K562 (cell line): ENCODE data around the gene SPRING1. TPM values are rescaled to one million over a fixed set of nuclear protein-coding genes. Genes with fewer than 3 reads are reported as not detected.

Experiments used
- FOXJ2 ChIP-seq: fragments of 200-800 bp; sonication (Bioruptor generic); IDR thresholded peaks from 2 replicates; pipeline ENCODE4 v1.6.1; 2016; ENCODE audit warnings: missing genetic modification characterization, missing compliant biosample characterization
- HIVEP1 ChIP-seq: fragments of 250-450 bp; sonication (Bioruptor Pico); IDR thresholded peaks from 2 replicates; pipeline ENCODE4 v1.4.0; 2020; ENCODE audit warnings: mild to moderate bottlenecking
- HMGN3 ChIP-seq: IDR thresholded peaks from 2 replicates; pipeline ENCODE4 v1.6.1; 2011; ENCODE audit warnings: borderline replicate concordance, low read depth, mild to moderate bottlenecking, mixed read lengths, low read length; ENCODE audit not compliant: insufficient read length; ENCODE audit errors: extremely low read depth
- NBN ChIP-seq: fragments of 450-650 bp; IDR thresholded peaks from 2 replicates; pipeline ENCODE4 v1.6.1; 2016; ENCODE audit warnings: low read depth, mild to moderate bottlenecking
- PCBP1 ChIP-seq: fragments of 200-400 bp; formaldehyde crosslinking; IDR thresholded peaks from 2 replicates; pipeline ENCODE4 v1.6.1; 2018; ENCODE audit warnings: mild to moderate bottlenecking, low read depth, low read length; ENCODE audit not compliant: poor library complexity, severe bottlenecking
- POLR2H ChIP-seq: IDR thresholded peaks from 2 replicates; pipeline ENCODE4 v1.6.1; 2016; ENCODE audit warnings: missing genetic modification characterization, low read depth, mild to moderate bottlenecking, control low read depth, missing compliant biosample characterization, moderate library complexity
- RBBP5 ChIP-seq: fragments of 200-600 bp; sonication (generic); IDR thresholded peaks from 2 replicates; pipeline ENCODE4 v1.6.1; 2012; ENCODE audit warnings: borderline replicate concordance, mild to moderate bottlenecking, low read length, control low read depth, inconsistent platforms; ENCODE audit not compliant: insufficient read depth, poor library complexity, severe bottlenecking
- SMC3 ChIP-seq: conservative IDR thresholded peaks from 2 replicates; pipeline ENCODE4 v1.6.1; 2011; ENCODE audit warnings: low read depth, low read length, improper control_type of control experiment; ENCODE audit not compliant: insufficient read depth
- SREBF2 ChIP-seq: sonication (generic); formaldehyde crosslinking; IDR thresholded peaks from 2 replicates; pipeline ENCODE4 v1.4.0; 2020; ENCODE audit warnings: mild to moderate bottlenecking, missing genetic modification reagents
- TAF15 ChIP-seq: fragments of 200-400 bp; formaldehyde crosslinking; IDR thresholded peaks from 2 replicates; pipeline ENCODE4 v1.6.1; 2017; ENCODE audit warnings: mild to moderate bottlenecking, low read depth, low read length, moderate library complexity
- TARDBP ChIP-seq: fragments of 450-650 bp; IDR thresholded peaks from 2 replicates; pipeline ENCODE4 v1.6.1; 2016
- YBX1 ChIP-seq: fragments of 450-650 bp; IDR thresholded peaks from 2 replicates; pipeline ENCODE4 v1.7.1; 2016; ENCODE audit warnings: mild to moderate bottlenecking
- ZBTB1 ChIP-seq: sonication (generic); formaldehyde crosslinking; IDR thresholded peaks from 2 replicates; pipeline ENCODE4 v1.8.1; 2023; ENCODE audit warnings: missing genetic modification reagents, low read depth, mild to moderate bottlenecking, borderline replicate concordance
- ZNF583 ChIP-seq: fragments of 250-450 bp; sonication (Bioruptor Pico); IDR thresholded peaks from 2 replicates; pipeline ENCODE4 v1.4.0; 2020
- ZNF696 ChIP-seq: fragments of 250-450 bp; sonication (Bioruptor Pico); conservative IDR thresholded peaks from 2 replicates; pipeline ENCODE4 v1.4.0; 2020; ENCODE audit warnings: mild to moderate bottlenecking, moderate library complexity
- ZNF77 ChIP-seq: fragments of 250-450 bp; sonication (Bioruptor Pico); IDR thresholded peaks from 2 replicates; pipeline ENCODE4 v1.5.0; 2020
- polyA plus RNA-seq, 8 experiments: library from polyadenylated mRNA; depleted of rRNA in 4 of 8; stranded (reverse) in 5 of 8; unstranded in 3 of 8; fragments of >200 nt; fragmentation: Nextera tagmentation in 2 of 8; fragmentation: Illumina TruSeq in 1 of 8; extraction: Ambion mirVana in 2 of 8; extraction: Trizol in 1 of 8; gene quantifications; 2 replicates each; pipeline versions ENCODE4 v1.2.1 to v1.2.3, GENCODE V29; 2011 to 2014; ENCODE audit warnings: inconsistent platforms in 1 of 8, missing spikeins in 1 of 8
- total RNA-seq, 7 experiments: library from RNA; depleted of rRNA in 6 of 7; stranded (reverse); fragments of >200 nt in 6 of 7; fragmentation: Illumina TruSeq in 2 of 7; extraction: Trizol in 2 of 7; gene quantifications; 2 replicates each; pipeline versions ENCODE4 v1.2.1 to v1.2.3, GENCODE V29; 2011 to 2021; ENCODE audit warnings: low replicate concordance in 1 of 7
- TF ChIP-seq, protein P1 (sequence below), 2 experiments: IDR thresholded peaks in 1 of 2; conservative IDR thresholded peaks in 1 of 2; 2 replicates each; pipeline ENCODE4 v1.6.1; 2016; ENCODE audit warnings: low read depth in 2 of 2, mild to moderate bottlenecking in 1 of 2, missing compliant biosample characterization in 1 of 2, missing genetic modification characterization in 1 of 2, moderate library complexity in 1 of 2
- TF ChIP-seq, protein P2 (sequence below): fragments of 450-650 bp; conservative IDR thresholded peaks from 2 replicates; pipeline ENCODE4 v1.6.1; 2016; ENCODE audit warnings: missing genetic modification characterization, low read depth, mild to moderate bottlenecking, missing compliant biosample characterization, moderate library complexity
- TF ChIP-seq, protein P3 (sequence below), 2 experiments: fragments of 150-350 bp in 1 of 2; IDR thresholded peaks; 2 replicates each; pipeline ENCODE4 v1.6.1; 2012 to 2016; ENCODE audit warnings: low read depth in 2 of 2, low read length in 2 of 2, mild to moderate bottlenecking in 1 of 2, moderate library complexity in 1 of 2

Gene SPRING1
- total and polyA plus RNA-seq, 9 of the 15 experiments (the other 6 are each of a cell fraction or from before 2014, with no cell fraction given), result 1.1 to 20.0 (median 8.0) TPM

DNA sequence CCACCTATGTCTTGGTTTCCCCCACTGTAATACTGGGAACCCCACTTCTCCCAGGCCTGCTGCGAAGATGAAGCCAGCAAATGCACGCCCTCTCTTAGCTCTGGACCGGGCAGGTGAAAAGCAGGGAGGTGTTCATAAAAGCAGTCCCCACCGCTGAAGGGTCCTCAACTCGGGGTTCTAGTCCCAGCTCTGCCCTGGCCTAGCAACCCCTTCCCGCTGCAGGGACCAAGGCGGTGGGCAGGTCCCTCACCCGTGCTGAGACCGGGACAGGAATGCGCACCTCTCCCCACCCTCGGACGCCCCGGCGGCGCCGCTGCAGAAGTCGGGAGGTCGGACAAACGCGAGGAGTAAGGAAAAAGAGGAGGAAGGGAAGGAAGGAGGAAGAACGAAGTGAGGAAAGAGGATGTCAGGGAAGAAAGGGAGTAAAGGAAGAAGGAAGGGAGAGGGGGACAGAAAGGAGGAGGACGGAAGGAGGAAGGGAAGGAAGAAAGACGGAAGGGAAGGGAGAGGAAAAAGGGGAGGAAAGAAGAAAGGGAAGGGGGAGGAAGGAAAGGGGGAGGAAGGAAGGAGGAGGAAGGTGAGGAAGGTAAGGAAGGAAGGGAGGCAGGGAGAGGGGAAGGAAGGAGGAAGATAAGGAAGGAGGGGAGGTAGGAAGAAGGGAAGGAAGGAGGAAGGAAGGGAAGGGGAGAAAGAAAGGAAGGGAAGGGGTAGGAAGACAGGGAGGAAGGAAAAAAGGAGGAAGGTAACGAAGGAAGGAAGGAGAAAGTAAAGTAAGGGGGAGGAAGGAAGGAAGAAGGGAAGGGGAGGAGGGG is 701 bp downstream of the SPRING1 start (continued):
- TF ChIP-seq, protein P1, sequence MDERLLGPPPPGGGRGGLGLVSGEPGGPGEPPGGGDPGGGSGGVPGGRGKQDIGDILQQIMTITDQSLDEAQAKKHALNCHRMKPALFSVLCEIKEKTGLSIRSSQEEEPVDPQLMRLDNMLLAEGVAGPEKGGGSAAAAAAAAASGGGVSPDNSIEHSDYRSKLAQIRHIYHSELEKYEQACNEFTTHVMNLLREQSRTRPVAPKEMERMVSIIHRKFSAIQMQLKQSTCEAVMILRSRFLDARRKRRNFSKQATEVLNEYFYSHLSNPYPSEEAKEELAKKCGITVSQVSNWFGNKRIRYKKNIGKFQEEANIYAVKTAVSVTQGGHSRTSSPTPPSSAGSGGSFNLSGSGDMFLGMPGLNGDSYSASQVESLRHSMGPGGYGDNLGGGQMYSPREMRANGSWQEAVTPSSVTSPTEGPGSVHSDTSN (CRISPR knock-in tag; IDR thresholded peaks at IDR 0.05; ENCODE audit: low read depth), result no peak
- TF ChIP-seq, protein P1 (tag; conservative IDR thresholded peaks at IDR 0.05; ENCODE audit: low read depth), result no peak
- TF ChIP-seq SREBF2 (CRISPR knock-in tag) (no peak), ZNF583 (CRISPR knock-in tag) (no peak), RBBP5 (no peak), TARDBP (no peak), PCBP1 (no peak), HIVEP1 (no peak), HMGN3 (no peak), ZNF696 (CRISPR knock-in tag) (no peak), SMC3 (no peak), NBN (peak; percentile 35; the same call in 1 of the 2 replicates), ZNF77 (CRISPR knock-in tag) (no peak), POLR2H (tag) (no peak), YBX1 (no peak), ZBTB1 (CRISPR knock-in tag) (no peak), FOXJ2 (tag) (no peak), TAF15 (no peak)
- TF ChIP-seq, protein P2, sequence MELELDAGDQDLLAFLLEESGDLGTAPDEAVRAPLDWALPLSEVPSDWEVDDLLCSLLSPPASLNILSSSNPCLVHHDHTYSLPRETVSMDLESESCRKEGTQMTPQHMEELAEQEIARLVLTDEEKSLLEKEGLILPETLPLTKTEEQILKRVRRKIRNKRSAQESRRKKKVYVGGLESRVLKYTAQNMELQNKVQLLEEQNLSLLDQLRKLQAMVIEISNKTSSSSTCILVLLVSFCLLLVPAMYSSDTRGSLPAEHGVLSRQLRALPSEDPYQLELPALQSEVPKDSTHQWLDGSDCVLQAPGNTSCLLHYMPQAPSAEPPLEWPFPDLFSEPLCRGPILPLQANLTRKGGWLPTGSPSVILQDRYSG, result no peak
- TF ChIP-seq, protein P3, sequence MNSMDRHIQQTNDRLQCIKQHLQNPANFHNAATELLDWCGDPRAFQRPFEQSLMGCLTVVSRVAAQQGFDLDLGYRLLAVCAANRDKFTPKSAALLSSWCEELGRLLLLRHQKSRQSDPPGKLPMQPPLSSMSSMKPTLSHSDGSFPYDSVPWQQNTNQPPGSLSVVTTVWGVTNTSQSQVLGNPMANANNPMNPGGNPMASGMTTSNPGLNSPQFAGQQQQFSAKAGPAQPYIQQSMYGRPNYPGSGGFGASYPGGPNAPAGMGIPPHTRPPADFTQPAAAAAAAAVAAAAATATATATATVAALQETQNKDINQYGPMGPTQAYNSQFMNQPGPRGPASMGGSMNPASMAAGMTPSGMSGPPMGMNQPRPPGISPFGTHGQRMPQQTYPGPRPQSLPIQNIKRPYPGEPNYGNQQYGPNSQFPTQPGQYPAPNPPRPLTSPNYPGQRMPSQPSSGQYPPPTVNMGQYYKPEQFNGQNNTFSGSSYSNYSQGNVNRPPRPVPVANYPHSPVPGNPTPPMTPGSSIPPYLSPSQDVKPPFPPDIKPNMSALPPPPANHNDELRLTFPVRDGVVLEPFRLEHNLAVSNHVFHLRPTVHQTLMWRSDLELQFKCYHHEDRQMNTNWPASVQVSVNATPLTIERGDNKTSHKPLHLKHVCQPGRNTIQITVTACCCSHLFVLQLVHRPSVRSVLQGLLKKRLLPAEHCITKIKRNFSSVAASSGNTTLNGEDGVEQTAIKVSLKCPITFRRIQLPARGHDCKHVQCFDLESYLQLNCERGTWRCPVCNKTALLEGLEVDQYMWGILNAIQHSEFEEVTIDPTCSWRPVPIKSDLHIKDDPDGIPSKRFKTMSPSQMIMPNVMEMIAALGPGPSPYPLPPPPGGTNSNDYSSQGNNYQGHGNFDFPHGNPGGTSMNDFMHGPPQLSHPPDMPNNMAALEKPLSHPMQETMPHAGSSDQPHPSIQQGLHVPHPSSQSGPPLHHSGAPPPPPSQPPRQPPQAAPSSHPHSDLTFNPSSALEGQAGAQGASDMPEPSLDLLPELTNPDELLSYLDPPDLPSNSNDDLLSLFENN (IDR thresholded peaks at IDR 0.05; ENCODE audit: low read depth in 2 of 2, low read length in 2 of 2), result no peak
